GM18867 (cell line): ENCODE results near the gene ADNP.
A peak's percentile ranks its signal among the peaks of the same experiment; 100 is the strongest.

ENCODE experiments used
- ATAC-seq: cut with Tn5 transposase; IDR thresholded peaks from one replicate; pipeline ENCODE4 v1.9.1; 2021; ENCODE audit warnings: mild to moderate bottlenecking, moderate library complexity; ENCODE audit not compliant: unreplicated experiment

The ADNP gene

GRCh38 chr20:50852085-50852484 lies 79.2 kb downstream of the ADNP start:
- ATAC-seq = no peak

- ATAC-seq = no peak
These were observed 80.4 kb downstream of the ADNP start for GRCh38 chr20:50850721-50851286.

- no peak for ATAC-seq
These were observed 82.2 kb downstream of the ADNP start for GRCh38 chr20:50848846-50849673.

GRCh38 chr20:50848341-50848808 lies 82.9 kb downstream of the ADNP start:
- no peak for ATAC-seq

- ATAC-seq = no peak
These were observed 85.5 kb downstream of the ADNP start for GRCh38 chr20:50845566-50846215.

- ATAC-seq = peak; percentile 90
These were observed 86.7 kb downstream of the ADNP start for GRCh38 chr20:50844430-50845100.

GRCh38 chr20:50843331-50844276 lies 87.6 kb downstream of the ADNP start:
- ATAC-seq = no peak

- no peak for ATAC-seq
These were observed 88.4 kb downstream of the ADNP start for GRCh38 chr20:50842821-50843220.
